HCT116 (cell line): ENCODE data around the gene RAI1. TPM values are rescaled to one million over a fixed set of nuclear protein-coding genes. Genes with fewer than 3 reads are reported as not detected.

Experiments used
- ATAC-seq: fragments of 200-7000 bp; cut with Tn5 transposase; 2 replicates; pipeline ENCODE4 v1.9.1; 2020; ENCODE audit warnings: mild to moderate bottlenecking, moderate library complexity
- BruUV-seq: library from RNA; stranded (reverse); fragments of 400-500 nt; replicated peaks from 2 replicates; lab custom pipeline; 2021; lab: Mats Ljungman, UMichigan
- CTCF ChIA-PET: fragments of 300-600 bp; sonication (Branson Sonifier 250); formaldehyde crosslinking; loops from one replicate; lab custom pipeline; 2021; ENCODE audit warnings: antibody characterized with exemption; lab: Charles Lee
- POLR2A ChIA-PET: fragments of 300-600, 350-600 bp; sonication (Branson Sonifier 250); formaldehyde crosslinking; loops from one replicate; lab custom pipeline; 2021; ENCODE audit warnings: antibody characterized with exemption; lab: Charles Lee
- RAD21 ChIA-PET, 2 experiments: fragments of 300-600 bp; sonication (Branson Sonifier 250); formaldehyde crosslinking; loops; one replicate each; lab custom pipeline; 2023; ENCODE audit warnings: low total read pairs in 2 of 2; ENCODE audit not compliant: uncharacterized antibody in 2 of 2, unreplicated experiment in 2 of 2, low non-redundant PET in 1 of 2; lab: Charles Lee
- DNase-seq: peaks from one replicate; pipeline ENCODE4 v3.0.0-alpha.2; 2010; ENCODE audit warnings: low read depth, low spot score
- H2AFZ ChIP-seq: fragments of 200-600 bp; shearing (Covaris generic), sonication (generic); 2 replicates; pipeline ENCODE4 v1.6.1; 2017; ENCODE audit warnings: low read depth, mixed run types, mixed read lengths, antibody characterized with exemption, low read length; ENCODE audit not compliant: poor library complexity, severe bottlenecking
- H3K27ac ChIP-seq: 2 replicates; pipeline ENCODE4 v1.5.1; 2012; ENCODE audit warnings: low read depth, low read length
- H3K27me3 ChIP-seq: fragments of 200-600 bp; sonication (generic); 2 replicates; pipeline ENCODE4 v1.6.1; 2016; ENCODE audit warnings: mixed run types, low read length, mixed read lengths; ENCODE audit not compliant: insufficient read depth
- H3K36me3 ChIP-seq, 2 experiments: fragments of 200-500 bp in 1 of 2; fragments of 200-600 bp in 1 of 2; sonication (Bioruptor generic) in 1 of 2; sonication (generic) in 1 of 2; 2 replicates each; pipeline versions ENCODE4 v1.5.1 to v1.6.1; 2014 to 2016; ENCODE audit warnings: low read length in 2 of 2, inconsistent platforms in 1 of 2, mixed read lengths in 1 of 2, mixed run types in 1 of 2; ENCODE audit not compliant: insufficient read depth in 2 of 2, control insufficient read depth in 1 of 2
- H3K4me1 ChIP-seq, 2 experiments: fragments of 200-600 bp in 1 of 2; sonication (generic) in 1 of 2; 2 replicates each; pipeline versions ENCODE4 v1.5.1 to v1.6.1; 2012 to 2017; ENCODE audit warnings: low read length in 2 of 2, inconsistent platforms in 1 of 2, mild to moderate bottlenecking in 1 of 2, mixed read lengths in 1 of 2, mixed run types in 1 of 2, moderate library complexity in 1 of 2; ENCODE audit not compliant: insufficient read depth in 2 of 2, control insufficient read depth in 1 of 2
- H3K4me2 ChIP-seq: fragments of 200-600 bp; sonication (generic); 2 replicates; pipeline ENCODE4 v1.6.1; 2017; ENCODE audit warnings: mixed run types, low read length, mixed read lengths
- H3K4me3 ChIP-seq, 2 experiments: fragments of 200-600 bp in 1 of 2; sonication (generic) in 1 of 2; replicated peaks in 1 of 2; 2 replicates each; pipeline ENCODE4 v1.5.1; 2011 to 2016; ENCODE audit warnings: low read length in 2 of 2, control low read depth in 1 of 2, low read depth in 1 of 2, mild to moderate bottlenecking in 1 of 2, mixed read lengths in 1 of 2, mixed run types in 1 of 2
- H3K79me2 ChIP-seq: fragments of 200-600 bp; sonication (generic); 2 replicates; pipeline ENCODE4 v1.6.1; 2017; ENCODE audit warnings: mild to moderate bottlenecking, mixed run types, low read length, moderate library complexity, mixed read lengths; ENCODE audit not compliant: insufficient read depth
- H3K9ac ChIP-seq: fragments of 200-600 bp; sonication (generic); 2 replicates; pipeline ENCODE4 v1.6.1; 2016; ENCODE audit warnings: low read length, mixed read lengths
- H3K9me2 ChIP-seq: fragments of 200-600 bp; sonication (generic), shearing (Covaris generic); 2 replicates; pipeline ENCODE4 v1.6.1; 2017; ENCODE audit warnings: mixed run types, mild to moderate bottlenecking, moderate library complexity; ENCODE audit not compliant: insufficient read depth
- H3K9me3 ChIP-seq, 2 experiments: fragments of 200-500 bp in 1 of 2; fragments of 200-600 bp in 1 of 2; sonication (Bioruptor generic) in 1 of 2; sonication (generic) in 1 of 2; 2 replicates each; pipeline ENCODE4 v1.6.1; 2014 to 2017; ENCODE audit warnings: low read length in 2 of 2, mixed read lengths in 2 of 2, inconsistent platforms in 1 of 2, low read depth in 1 of 2, mild to moderate bottlenecking in 1 of 2, mixed run types in 1 of 2, moderate library complexity in 1 of 2; ENCODE audit not compliant: control insufficient read depth in 1 of 2, insufficient read depth in 1 of 2
- H4K20me1 ChIP-seq: fragments of 200-600 bp; sonication (generic), shearing (Covaris generic); 2 replicates; pipeline ENCODE4 v1.6.1; 2017; ENCODE audit warnings: mixed run types, mild to moderate bottlenecking, moderate library complexity; ENCODE audit not compliant: insufficient read depth
- ELF1 ChIP-seq: IDR thresholded peaks from 2 replicates; pipeline ENCODE4 v1.6.1; 2012; ENCODE audit warnings: low read depth, borderline replicate concordance
- EZH2 ChIP-seq: fragments of 200-600 bp; sonication (generic); IDR thresholded peaks from 2 replicates; pipeline ENCODE4 v1.6.1; 2017; ENCODE audit warnings: antibody characterized with exemption, mixed run types
- JUND ChIP-seq: IDR thresholded peaks from 2 replicates; pipeline ENCODE4 v1.6.1; 2012
- RAD21 ChIP-seq: IDR thresholded peaks from 2 replicates; pipeline ENCODE4 v1.6.1; 2012; ENCODE audit warnings: low read depth, mild to moderate bottlenecking
- SIN3A ChIP-seq: IDR thresholded peaks from 2 replicates; pipeline ENCODE4 v1.6.1; 2012; ENCODE audit warnings: low read depth
- SP1 ChIP-seq: IDR thresholded peaks from 2 replicates; pipeline ENCODE4 v1.6.1; 2012; ENCODE audit warnings: low read depth
- YY1 ChIP-seq: IDR thresholded peaks from 2 replicates; pipeline ENCODE4 v1.6.1; 2011; ENCODE audit warnings: low read length, low read depth, moderate library complexity, mild to moderate bottlenecking; ENCODE audit not compliant: insufficient replicate concordance; ENCODE audit errors: extremely low read depth
- ZFX ChIP-seq: fragments of 450-650 bp; IDR thresholded peaks from 2 replicates; pipeline ENCODE4 v1.6.1; 2017
- intact Hi-C: fragments of 100-400 bp; cut with micrococcal nuclease; formaldehyde crosslinking; loops from 2 replicates; pipeline ENCODE4 v1.10.0; 2022
- total RNA-seq: library from RNA; stranded (reverse); gene quantifications from one replicate; pipeline ENCODE4 v1.2.1, GENCODE V29; 2021; ENCODE audit not compliant: unreplicated experiment
- TF ChIP-seq, protein P1 (sequence below): IDR thresholded peaks from 2 replicates; pipeline ENCODE4 v1.6.1; 2012; ENCODE audit warnings: low read depth
- TF ChIP-seq, protein P2 (sequence below), 3 experiments: fragments of 200-600 bp in 1 of 3; sonication (generic) in 1 of 3; IDR thresholded peaks in 2 of 3; conservative IDR thresholded peaks in 1 of 3; 2 replicates each; pipeline ENCODE4 v1.5.1; 2012 to 2017; ENCODE audit warnings: low read depth in 2 of 3, low read length in 2 of 3, antibody characterized with exemption in 1 of 3, borderline replicate concordance in 1 of 3, control low read depth in 1 of 3, mild to moderate bottlenecking in 1 of 3, mixed read lengths in 1 of 3, mixed run types in 1 of 3, moderate library complexity in 1 of 3; ENCODE audit not compliant: insufficient read depth in 1 of 3
- TF ChIP-seq, protein P3 (sequence below): IDR thresholded peaks from 2 replicates; pipeline ENCODE4 v1.6.1; 2011; ENCODE audit warnings: mild to moderate bottlenecking, low read length, moderate library complexity; ENCODE audit not compliant: insufficient replicate concordance; ENCODE audit errors: extremely low read depth
- TF ChIP-seq, protein P4 (sequence below): IDR thresholded peaks from 2 replicates; pipeline ENCODE4 v1.6.1; 2012

The RAI1 gene
- total RNA-seq, 1 experiment from 2014 or later, result 38.5 TPM

DNA sequence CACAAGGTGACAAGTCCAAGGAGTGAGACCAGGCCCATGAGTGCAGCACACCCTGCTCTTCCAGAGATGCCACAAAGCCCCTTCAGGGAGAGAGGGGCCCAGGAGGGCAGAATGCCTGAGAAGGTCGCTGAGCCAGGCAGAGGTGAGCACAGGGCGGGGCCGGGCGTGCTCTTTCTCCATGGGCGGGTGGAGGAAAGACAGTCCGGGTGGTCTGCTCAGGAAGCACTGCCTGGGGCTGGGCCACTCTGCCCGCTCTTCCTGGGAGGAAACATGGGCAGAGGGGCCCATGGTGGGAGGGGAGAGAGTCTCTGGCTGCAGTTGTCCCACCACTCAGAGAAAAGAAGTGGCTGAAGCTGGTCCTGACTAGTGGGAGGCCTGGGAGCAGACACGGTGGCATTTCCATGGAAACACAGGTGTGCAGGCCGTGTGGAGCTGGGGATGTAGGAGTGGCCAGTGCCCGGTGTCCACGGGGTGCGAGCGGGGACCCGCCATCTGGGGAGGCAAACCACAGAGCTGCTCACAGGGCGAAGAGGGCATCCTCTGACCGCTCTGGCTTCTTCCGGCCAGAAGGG lies 165.9 kb downstream of the RAI1 start (continued):
- TF ChIP-seq, protein P1, sequence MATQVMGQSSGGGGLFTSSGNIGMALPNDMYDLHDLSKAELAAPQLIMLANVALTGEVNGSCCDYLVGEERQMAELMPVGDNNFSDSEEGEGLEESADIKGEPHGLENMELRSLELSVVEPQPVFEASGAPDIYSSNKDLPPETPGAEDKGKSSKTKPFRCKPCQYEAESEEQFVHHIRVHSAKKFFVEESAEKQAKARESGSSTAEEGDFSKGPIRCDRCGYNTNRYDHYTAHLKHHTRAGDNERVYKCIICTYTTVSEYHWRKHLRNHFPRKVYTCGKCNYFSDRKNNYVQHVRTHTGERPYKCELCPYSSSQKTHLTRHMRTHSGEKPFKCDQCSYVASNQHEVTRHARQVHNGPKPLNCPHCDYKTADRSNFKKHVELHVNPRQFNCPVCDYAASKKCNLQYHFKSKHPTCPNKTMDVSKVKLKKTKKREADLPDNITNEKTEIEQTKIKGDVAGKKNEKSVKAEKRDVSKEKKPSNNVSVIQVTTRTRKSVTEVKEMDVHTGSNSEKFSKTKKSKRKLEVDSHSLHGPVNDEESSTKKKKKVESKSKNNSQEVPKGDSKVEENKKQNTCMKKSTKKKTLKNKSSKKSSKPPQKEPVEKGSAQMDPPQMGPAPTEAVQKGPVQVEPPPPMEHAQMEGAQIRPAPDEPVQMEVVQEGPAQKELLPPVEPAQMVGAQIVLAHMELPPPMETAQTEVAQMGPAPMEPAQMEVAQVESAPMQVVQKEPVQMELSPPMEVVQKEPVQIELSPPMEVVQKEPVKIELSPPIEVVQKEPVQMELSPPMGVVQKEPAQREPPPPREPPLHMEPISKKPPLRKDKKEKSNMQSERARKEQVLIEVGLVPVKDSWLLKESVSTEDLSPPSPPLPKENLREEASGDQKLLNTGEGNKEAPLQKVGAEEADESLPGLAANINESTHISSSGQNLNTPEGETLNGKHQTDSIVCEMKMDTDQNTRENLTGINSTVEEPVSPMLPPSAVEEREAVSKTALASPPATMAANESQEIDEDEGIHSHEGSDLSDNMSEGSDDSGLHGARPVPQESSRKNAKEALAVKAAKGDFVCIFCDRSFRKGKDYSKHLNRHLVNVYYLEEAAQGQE, result no peak
- TF ChIP-seq ELF1, result no peak

DNA sequence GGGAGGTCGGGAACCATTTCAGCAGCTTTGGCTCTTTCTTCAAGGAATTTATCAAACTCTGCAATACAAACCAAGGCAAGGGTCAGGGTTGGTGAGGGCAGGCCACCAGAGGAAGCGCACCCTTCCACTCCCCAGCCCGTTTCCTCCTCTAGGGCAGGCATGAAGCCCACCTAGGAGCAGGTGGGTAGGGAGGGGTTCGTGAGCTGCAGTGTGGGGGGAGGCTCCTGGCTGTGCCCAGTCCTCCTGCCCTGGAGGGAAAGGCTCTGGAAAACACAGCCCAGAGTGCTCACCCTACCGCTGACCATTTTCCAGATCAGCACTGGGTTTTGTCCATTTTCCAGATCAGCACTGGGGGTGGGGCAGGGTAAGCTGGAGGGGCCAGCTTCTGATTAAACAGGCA lies 166.5 kb downstream of the RAI1 start:
- H3K27me3 ChIP-seq, result no peaks in the 10 kb centered on the region
- H4K20me1 ChIP-seq, result no peaks in the 10 kb centered on the region
- H2AFZ ChIP-seq, result no peak overlapping the region
- no peaks in the 10 kb centered on the region for H3K9me2 ChIP-seq
- no peak overlapping the region for H3K9ac ChIP-seq
- DNase-seq (no peak), ATAC-seq (no peak)
- ChIA-PET POLR2A (interaction anchor here (0.6 to 3.3 kb wide), 3 partner anchors 8 to 11 kb away, joined by 3 to 17 read pairs (median 12); partner anchors contain the start of gene SREBF1), CTCF (no interaction called here), RAD21 (no interaction called here)
- no peaks in the 10 kb centered on the region for H3K79me2 ChIP-seq
- H3K36me3 ChIP-seq, result no peaks in the 10 kb centered on the region
- H3K9me3 ChIP-seq, result no peaks in the 10 kb centered on the region
- peaks cover 34 to 47% of the 10 kb centered on the region in 2 experiments for H3K4me1 ChIP-seq
- H3K27ac ChIP-seq, result no peak overlapping the region; the same call in 1 of the 2 replicates
- H3K4me2 ChIP-seq, result no peak overlapping the region
- intact Hi-C loops, result no loop called here
- H3K4me3 ChIP-seq, result no peak overlapping the region
- no TSS peak for BruUV-seq
- TF ChIP-seq, protein P1, result no peak
- no peak for TF ChIP-seq RAD21
- TF ChIP-seq SP1, result no peak
- no peak for TF ChIP-seq ZFX
- no peak for TF ChIP-seq YY1
- TF ChIP-seq, protein P2, sequence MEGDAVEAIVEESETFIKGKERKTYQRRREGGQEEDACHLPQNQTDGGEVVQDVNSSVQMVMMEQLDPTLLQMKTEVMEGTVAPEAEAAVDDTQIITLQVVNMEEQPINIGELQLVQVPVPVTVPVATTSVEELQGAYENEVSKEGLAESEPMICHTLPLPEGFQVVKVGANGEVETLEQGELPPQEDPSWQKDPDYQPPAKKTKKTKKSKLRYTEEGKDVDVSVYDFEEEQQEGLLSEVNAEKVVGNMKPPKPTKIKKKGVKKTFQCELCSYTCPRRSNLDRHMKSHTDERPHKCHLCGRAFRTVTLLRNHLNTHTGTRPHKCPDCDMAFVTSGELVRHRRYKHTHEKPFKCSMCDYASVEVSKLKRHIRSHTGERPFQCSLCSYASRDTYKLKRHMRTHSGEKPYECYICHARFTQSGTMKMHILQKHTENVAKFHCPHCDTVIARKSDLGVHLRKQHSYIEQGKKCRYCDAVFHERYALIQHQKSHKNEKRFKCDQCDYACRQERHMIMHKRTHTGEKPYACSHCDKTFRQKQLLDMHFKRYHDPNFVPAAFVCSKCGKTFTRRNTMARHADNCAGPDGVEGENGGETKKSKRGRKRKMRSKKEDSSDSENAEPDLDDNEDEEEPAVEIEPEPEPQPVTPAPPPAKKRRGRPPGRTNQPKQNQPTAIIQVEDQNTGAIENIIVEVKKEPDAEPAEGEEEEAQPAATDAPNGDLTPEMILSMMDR (IDR thresholded peaks at IDR 0.05 in 2 of 3, conservative IDR thresholded peaks at IDR 0.05 in 1 of 3; ENCODE audit: borderline replicate concordance in 1 of 3, insufficient read depth in 1 of 3, low read depth in 2 of 3, low read length in 2 of 3), result no peak
- TF ChIP-seq, protein P3, sequence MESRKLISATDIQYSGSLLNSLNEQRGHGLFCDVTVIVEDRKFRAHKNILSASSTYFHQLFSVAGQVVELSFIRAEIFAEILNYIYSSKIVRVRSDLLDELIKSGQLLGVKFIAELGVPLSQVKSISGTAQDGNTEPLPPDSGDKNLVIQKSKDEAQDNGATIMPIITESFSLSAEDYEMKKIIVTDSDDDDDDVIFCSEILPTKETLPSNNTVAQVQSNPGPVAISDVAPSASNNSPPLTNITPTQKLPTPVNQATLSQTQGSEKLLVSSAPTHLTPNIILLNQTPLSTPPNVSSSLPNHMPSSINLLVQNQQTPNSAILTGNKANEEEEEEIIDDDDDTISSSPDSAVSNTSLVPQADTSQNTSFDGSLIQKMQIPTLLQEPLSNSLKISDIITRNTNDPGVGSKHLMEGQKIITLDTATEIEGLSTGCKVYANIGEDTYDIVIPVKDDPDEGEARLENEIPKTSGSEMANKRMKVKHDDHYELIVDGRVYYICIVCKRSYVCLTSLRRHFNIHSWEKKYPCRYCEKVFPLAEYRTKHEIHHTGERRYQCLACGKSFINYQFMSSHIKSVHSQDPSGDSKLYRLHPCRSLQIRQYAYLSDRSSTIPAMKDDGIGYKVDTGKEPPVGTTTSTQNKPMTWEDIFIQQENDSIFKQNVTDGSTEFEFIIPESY, result no peak
- no peak for TF ChIP-seq SIN3A
- TF ChIP-seq, protein P4, sequence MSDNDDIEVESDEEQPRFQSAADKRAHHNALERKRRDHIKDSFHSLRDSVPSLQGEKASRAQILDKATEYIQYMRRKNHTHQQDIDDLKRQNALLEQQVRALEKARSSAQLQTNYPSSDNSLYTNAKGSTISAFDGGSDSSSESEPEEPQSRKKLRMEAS, result no peak
- no peak for TF ChIP-seq JUND
- no peak for TF ChIP-seq EZH2
